Osteoblast (primary cell): ENCODE data around the gene AFAP1. TPM values are rescaled to one million over a fixed set of nuclear protein-coding genes. Genes with fewer than 3 reads are reported as not detected.
A peak's percentile ranks its signal among the peaks of the same experiment; 100 is the strongest.

Experiments
- DNase-seq: peaks from one replicate; pipeline ENCODE4 v3.0.0; 2011; ENCODE audit warnings: low spot score, mixed read lengths; ENCODE audit not compliant: insufficient read length; ENCODE audit errors: missing footprints
- H2AFZ ChIP-seq: 2 replicates; pipeline ENCODE4 v1.6.0; 2011; ENCODE audit warnings: mild to moderate bottlenecking, low read length
- H3K27ac ChIP-seq: 2 replicates; pipeline ENCODE4 v1.5.1; 2011; ENCODE audit warnings: mild to moderate bottlenecking, low read depth, low read length, moderate library complexity
- H3K27me3 ChIP-seq: 2 replicates; pipeline ENCODE4 v1.6.0; 2012; ENCODE audit warnings: mild to moderate bottlenecking, control low read depth, inconsistent platforms, low read length, moderate library complexity; ENCODE audit not compliant: insufficient read depth
- H3K36me3 ChIP-seq: 2 replicates; pipeline ENCODE4 v1.5.1; 2011; ENCODE audit warnings: mild to moderate bottlenecking, low read length, control low read depth, moderate library complexity; ENCODE audit not compliant: insufficient read depth
- H3K4me1 ChIP-seq: 2 replicates; pipeline ENCODE4 v1.5.1; 2011; ENCODE audit warnings: mild to moderate bottlenecking, low read length, control low read depth, moderate library complexity; ENCODE audit not compliant: insufficient read depth
- H3K4me2 ChIP-seq: 2 replicates; pipeline ENCODE4 v1.6.0; 2011; ENCODE audit warnings: mild to moderate bottlenecking, low read length; ENCODE audit not compliant: insufficient read depth
- H3K4me3 ChIP-seq: fragments of 200-600 bp; sonication (generic); 3 replicates; pipeline ENCODE4 v1.5.1; 2012; ENCODE audit warnings: mild to moderate bottlenecking, low read length, inconsistent platforms; ENCODE audit not compliant: insufficient read depth
- H3K79me2 ChIP-seq: 2 replicates; pipeline ENCODE4 v1.6.0; 2012; ENCODE audit warnings: mild to moderate bottlenecking, low read length, control low read depth, inconsistent platforms; ENCODE audit not compliant: insufficient read depth
- H3K9me3 ChIP-seq: 2 replicates; pipeline ENCODE4 v1.5.1; 2011; ENCODE audit warnings: low read depth, low read length, control low read depth
- H4K20me1 ChIP-seq: 2 replicates; pipeline ENCODE4 v1.6.0; 2012; ENCODE audit warnings: mild to moderate bottlenecking, low read length, control low read depth; ENCODE audit not compliant: insufficient read depth
- CTCF ChIP-seq: IDR thresholded peaks from 2 replicates; pipeline ENCODE4 v1.5.1; 2011; ENCODE audit warnings: mild to moderate bottlenecking, low read depth, low read length, moderate library complexity; ENCODE audit errors: extremely low read depth
- total RNA-seq: library from RNA; depleted of rRNA; stranded (reverse); fragments of >200 nt; gene quantifications from 2 replicates; pipeline ENCODE4 v1.2.3, GENCODE V29; 2012

Gene AFAP1
- total RNA-seq, 1 donor: 101 TPM

DNA sequence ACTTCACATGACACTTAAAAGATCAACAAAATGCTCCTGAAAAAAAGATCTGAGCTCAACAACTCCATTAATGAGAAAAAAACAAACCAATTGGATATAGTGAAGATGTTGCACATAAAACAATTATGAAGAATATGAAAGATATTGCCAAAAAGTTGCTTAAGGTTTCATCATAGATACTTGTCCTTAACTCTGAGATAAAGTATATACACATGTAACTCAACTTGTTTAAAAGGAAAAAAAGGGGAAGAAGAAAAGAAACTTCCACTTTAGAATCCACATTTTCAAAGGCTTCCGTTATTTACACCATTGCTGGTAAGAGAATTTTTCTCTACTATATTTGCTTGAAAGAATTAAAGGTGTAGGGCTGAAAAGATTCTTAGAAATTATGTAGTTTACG lies 2.7 kb downstream of the AFAP1 start:
- no peak for TF ChIP-seq CTCF
- H3K4me3 ChIP-seq: peak overlapping the region; percentile 85
- peak overlapping the region; percentile 76 for H3K27ac ChIP-seq
- DNase-seq: no peak
- H3K79me2 ChIP-seq: peaks cover 78% of the 10 kb centered on the region
- no peaks in the 10 kb centered on the region for H3K27me3 ChIP-seq
- H3K9me3 ChIP-seq: no peaks in the 10 kb centered on the region
- peak overlapping the region; percentile 93 for H3K4me2 ChIP-seq
- peaks cover 37% of the 10 kb centered on the region for H4K20me1 ChIP-seq
- H3K4me1 ChIP-seq: peaks cover 56% of the 10 kb centered on the region
- no peak overlapping the region for H2AFZ ChIP-seq
- peaks cover 24% of the 10 kb centered on the region for H3K36me3 ChIP-seq

DNA sequence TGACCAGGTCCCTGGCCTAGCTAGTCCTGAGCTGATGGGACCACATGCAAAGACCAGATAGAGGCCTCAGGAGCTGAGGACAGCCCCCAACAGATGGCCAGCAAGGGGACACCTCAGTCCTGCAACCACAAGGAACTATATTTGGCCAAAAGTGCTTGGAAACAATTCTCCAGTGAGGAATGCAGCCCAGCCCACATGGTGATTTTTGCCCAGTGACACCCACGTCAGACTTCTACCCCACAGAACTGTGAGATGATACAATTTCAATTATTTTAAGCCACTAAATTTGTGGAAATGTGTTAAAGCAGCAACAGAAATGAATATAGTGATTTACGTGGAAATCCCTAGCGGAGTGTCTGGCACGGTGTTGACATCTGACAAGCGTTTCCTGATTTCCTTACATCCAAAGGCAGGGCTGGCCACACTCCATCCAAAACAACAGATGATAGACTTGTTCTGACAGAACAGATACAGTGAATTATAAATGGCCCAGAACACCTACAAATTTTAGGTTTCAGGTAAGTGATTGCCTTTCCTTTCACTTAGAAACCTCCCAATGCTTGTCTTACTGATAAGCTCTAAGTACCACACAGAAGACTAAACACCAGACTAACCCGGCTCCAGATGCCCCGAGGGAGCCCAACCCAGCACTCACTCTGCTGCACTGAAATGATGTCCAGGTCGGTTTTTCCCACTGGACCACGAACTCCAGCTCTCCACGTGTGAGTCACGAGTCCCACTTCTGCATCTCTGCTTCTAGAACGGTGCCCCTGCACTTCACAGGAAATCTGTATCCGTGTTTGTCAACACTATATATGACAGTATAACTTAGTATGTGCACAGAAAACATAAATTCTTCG lies 5.8 kb downstream of the AFAP1 start:
- DNase-seq: peak; percentile 80
- TF ChIP-seq CTCF: no peak
- H3K27me3 ChIP-seq: no peaks in the 10 kb centered on the region
- H3K36me3 ChIP-seq: peaks cover 37% of the 10 kb centered on the region
- H2AFZ ChIP-seq: no peak overlapping the region
- H3K4me1 ChIP-seq: peaks cover 65% of the 10 kb centered on the region
- peak overlapping the region; percentile 40 for H3K4me2 ChIP-seq
- peak overlapping the region; percentile 20 for H3K4me3 ChIP-seq
- H4K20me1 ChIP-seq: peaks cover 63% of the 10 kb centered on the region
- no peaks in the 10 kb centered on the region for H3K9me3 ChIP-seq
- H3K79me2 ChIP-seq: peaks cover 99% of the 10 kb centered on the region
- H3K27ac ChIP-seq: peak overlapping the region; percentile 63

GRCh38 chr4:7932287-7932686 lies 7.4 kb downstream of the AFAP1 start:
- no peaks in the 10 kb centered on the region for H3K9me3 ChIP-seq
- H3K4me3 ChIP-seq: no peak overlapping the region
- H3K27me3 ChIP-seq: no peaks in the 10 kb centered on the region
- H3K36me3 ChIP-seq: peaks cover 43% of the 10 kb centered on the region
- peaks cover 67% of the 10 kb centered on the region for H3K4me1 ChIP-seq
- no peak overlapping the region for H3K4me2 ChIP-seq
- TF ChIP-seq CTCF: no peak
- peaks cover 99% of the 10 kb centered on the region for H3K79me2 ChIP-seq
- DNase-seq: no peak
- H3K27ac ChIP-seq: no peak overlapping the region
- no peak overlapping the region for H2AFZ ChIP-seq
- H4K20me1 ChIP-seq: peaks cover 76% of the 10 kb centered on the region

DNA sequence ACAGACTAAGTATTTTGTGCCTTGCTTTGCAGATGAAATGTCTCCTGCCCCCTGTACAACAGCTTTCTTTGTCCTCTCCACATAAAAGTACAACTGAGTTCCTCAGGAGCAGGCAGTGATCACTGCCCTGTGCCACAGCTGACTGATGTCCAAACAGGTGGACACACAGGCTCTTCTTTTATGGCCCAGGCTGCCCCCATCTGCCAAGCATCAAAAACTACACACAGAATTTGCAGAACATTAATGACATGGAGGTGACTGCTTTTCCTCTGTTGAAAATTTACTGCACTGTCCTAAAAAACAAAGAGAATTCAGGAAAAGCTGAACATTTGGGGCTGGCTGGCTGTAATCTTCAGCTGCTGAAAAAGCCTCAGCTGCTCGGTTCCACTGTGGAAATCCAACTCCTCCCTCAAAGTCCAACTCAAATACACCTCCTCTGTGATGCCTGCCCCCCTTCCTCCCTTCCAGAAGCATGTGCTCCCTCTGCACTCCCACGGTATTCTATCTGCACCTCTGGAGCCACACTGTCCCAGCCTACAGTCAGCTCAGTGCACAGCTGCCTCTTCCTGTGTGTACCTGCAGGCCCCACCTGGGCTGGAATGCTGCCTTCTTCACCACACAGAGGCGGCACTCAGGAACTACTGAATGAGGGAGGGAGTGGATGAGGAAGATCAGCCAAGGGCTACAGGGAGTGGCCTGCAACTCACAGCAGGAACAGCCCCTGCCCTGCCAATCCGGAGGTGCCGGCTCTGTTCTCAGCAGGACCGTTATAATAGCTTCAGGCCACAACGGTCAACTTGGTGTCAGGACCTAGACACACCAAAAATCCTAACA lies 10.3 kb downstream of the AFAP1 start:
- Histone ChIP-seq H3K36me3 (peaks cover 55% of the 10 kb centered on the region), H3K4me1 (peaks cover 58% of the 10 kb centered on the region), H2AFZ (no peak overlapping the region), H3K27ac (peak overlapping the region; percentile 3), H3K4me2 (peak overlapping the region; percentile 0), H4K20me1 (peaks cover 81% of the 10 kb centered on the region), H3K4me3 (no peak overlapping the region), H3K9me3 (no peaks in the 10 kb centered on the region), H3K27me3 (no peaks in the 10 kb centered on the region), H3K79me2 (peaks cover 99% of the 10 kb centered on the region)
- no peak for DNase-seq
- TF ChIP-seq CTCF: peak; percentile 36
